Inflammatory macrophage (primary cell): Measurements from ENCODE around the gene EMILIN2.
"Not testable (repeated sequence)": the region's sequence is repeated elsewhere in the genome, so short reads cannot be mapped to it uniquely, and the experiment has no call there.

Experiments
- DNase-seq, 2 donors: peaks; one replicate each; pipeline ENCODE4 v3.0.0-alpha.2; 2020 to 2022
- total RNA-seq, 18 experiments: gene quantifications; one replicate each; lab custom pipeline; 2026; ENCODE audit warnings: mixed read lengths in 6 of 18, inconsistent platforms in 2 of 18; lab: John Stamatoyannopoulos, UW

Gene EMILIN2
- total RNA-seq = 445 to 762 (median 588) reads per million in 18 experiments

- DNase-seq = peak; percentile 93 to 94
Observed at GRCh38 chr18:2846636-2847316, at the start of gene EMILIN2. TSS of gene EMILIN2 (plus strand) at chr18:2847006. CDS start at chr18:2847189, 183 bp downstream.

GRCh38 chr18:2797951-2798350 lies 48.9 kb upstream of the EMILIN2 start:
- DNase-seq = no peak

- DNase-seq = no peak
Observed at GRCh38 chr18:2799369-2799768, 47.4 kb upstream of the EMILIN2 start.

DNA sequence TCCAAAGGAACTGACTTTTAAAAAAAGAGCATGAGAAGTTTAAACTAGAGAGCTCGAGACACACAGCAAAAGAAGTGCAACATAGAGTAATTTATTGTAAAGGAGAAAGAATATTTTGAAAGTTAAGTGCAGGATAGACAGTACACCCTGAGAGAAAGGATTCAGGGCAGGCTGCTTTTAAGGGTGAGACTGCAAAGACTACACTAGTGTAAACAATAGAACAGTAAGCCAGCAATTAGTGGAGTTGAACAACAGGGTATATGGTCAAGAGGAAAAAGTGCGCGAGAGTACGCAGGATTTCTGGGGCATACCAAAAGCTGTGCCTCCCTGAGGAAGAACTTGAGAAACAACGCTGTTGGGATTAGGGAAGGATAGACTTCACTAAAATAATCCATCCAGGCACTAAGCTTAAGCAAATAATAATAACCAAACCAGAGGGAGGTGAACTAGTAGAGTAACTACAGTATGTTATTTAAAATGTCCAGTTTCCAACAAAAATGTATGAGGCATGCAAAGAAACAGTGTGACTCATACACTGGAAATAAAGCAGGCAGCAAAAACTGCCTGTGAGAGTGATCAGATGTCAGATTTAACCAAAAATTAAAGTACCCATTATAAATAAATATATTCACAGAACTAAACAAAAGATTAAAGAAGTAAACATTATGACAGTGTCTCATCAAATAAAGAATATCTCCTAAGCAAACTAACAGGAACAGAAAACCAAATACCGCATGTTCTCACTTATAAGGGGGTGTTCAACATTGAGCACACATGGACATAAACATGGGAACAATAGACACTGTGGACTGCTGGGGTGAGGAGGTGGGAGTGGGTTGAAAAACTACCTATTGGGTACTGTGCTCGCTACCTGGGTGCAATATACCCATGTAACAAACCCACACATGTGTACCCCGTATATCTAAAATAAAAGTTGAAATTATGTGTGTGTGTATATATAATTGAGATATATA lies 40.5 kb upstream of the EMILIN2 start:
- no peak for DNase-seq

DNA sequence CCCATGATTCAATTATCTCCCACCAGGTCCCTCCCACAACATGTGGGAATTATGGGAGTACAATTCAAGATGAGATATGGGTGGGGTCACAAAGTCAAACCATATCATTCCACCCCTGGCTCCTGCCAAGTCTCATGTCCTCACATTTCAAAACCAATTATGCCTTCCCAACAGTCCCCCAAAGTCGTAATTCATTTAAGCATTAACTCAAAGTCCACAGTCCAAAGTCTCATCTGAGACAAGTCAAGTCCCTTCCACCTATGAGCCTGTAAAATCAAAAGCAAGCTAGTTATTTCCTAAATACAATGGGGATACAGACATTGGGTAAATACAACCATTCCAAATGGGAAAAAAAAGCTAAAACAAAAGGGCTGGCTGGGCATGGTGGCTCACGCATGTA lies 38.2 kb upstream of the EMILIN2 start:
- not testable (repeated sequence) for DNase-seq

GRCh38 chr18:2809666-2810183 lies 37.1 kb upstream of the EMILIN2 start:
- not testable (repeated sequence) for DNase-seq

- DNase-seq = no peak
Observed at GRCh38 chr18:2811416-2811815, 35.4 kb upstream of the EMILIN2 start.

DNA sequence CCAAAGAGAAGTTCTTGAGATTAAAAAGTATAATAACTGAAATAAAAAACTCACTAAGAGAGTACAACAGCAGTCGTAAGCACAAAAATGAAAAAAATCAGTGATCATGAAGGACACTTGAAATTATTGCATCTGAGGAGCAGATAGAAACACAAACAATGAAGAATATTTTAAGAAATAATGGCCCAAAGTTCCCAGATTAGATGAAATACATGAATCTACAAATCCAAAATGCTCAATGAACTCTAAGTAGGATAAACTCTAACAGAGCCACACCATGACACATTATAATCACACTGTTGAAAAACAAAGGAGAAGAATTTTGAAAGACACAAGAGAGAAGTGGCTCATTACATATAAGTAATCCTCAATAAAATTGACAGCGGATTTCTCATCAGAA lies 31.9 kb upstream of the EMILIN2 start:
- no peak for DNase-seq

DNA sequence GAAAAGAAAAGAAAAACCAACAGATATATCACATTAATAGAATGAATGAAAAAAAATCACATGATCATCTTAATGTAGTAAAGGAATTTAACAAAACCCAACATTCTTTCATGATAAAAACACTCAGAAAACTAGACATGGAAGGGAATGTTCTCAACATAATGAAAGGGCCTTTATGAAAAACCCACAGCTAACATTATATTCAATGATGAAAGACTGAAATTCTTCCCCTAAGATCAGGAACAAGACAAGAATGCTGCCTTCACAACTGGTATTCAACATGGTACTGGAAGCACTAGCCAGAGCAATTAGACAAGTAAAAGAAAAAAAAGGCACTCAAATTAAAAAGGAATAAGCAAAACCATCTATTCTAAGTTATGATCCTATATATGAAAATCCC lies 28.5 kb upstream of the EMILIN2 start:
- DNase-seq = no peak

- DNase-seq = no peak
Observed at GRCh38 chr18:2821695-2822094, 25.1 kb upstream of the EMILIN2 start.

DNA sequence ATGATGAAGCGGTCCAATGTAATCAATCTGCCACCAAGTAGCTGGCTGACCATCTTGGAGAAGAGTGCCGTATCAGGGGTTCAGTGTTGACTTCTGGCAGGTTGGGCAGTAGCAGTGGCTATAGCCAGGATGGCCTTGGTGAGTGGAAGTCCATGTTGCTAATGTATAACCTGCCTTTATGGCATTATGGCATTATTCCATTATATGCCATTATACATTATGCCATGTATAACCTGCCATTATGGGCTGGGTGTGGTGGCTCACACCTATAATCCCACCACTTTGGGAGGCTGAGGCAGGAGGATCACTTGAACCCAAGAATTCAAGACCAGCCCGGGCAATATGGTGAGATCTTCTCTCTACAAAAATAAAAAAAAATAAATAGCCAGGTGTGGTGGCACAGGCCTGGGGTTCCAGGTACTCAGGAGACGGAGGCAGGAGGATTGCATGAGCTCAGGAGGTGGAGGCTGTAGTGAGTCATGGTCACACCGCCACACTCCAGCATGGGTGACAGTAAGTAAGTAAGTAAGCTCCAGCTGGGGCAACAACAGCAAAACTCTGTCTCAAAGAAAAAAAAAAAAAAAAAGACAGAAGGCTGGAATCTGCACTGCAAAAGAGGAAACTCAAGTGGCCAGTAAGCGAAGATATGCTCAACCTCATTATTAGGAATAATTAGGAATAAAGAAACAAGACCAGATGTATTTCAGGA lies 24.4 kb upstream of the EMILIN2 start:
- DNase-seq = peak; percentile 48 to 64

DNA sequence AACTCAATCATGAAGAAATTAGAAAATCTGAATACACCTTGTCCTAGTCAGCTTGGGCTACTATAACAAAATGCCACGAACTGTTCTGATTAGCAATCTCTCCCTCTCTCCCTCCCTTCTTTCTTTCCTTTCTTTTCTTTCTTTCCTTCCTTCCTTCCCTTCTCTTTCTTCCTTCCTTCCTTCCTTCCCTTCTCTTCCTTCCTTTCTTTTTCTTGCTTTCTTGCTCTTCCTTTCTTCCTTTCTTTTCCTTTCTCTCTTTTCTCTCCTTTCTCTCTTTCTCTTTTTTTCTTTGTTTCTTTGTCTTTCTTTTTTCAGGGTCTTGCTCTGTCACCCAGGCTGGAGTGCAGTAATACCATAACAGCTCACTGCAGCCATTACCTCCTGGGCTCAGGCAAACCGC lies 23.6 kb upstream of the EMILIN2 start:
- no peak for DNase-seq

DNA sequence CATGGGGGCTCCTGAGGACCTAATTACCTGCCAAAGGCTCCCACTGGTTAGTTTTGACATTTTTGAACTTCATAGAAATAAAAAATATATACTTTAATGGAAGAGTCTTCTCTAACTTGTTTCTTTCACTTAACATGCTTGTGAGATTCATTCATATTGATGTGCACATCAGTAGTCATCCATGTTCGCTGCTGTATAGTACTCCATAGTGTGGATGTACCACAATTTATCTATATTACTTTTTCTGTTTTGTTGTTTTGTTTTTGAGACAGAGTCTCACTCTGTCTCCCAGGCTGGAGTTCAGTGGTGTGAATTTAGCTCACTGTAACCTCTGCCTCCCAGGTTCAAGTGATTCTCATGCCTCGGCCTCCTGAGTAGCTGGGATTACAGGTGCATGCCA lies 22.8 kb upstream of the EMILIN2 start:
- DNase-seq = no peak

- peak; percentile 23 to 26 for DNase-seq
Observed at GRCh38 chr18:2824865-2825264, 21.9 kb upstream of the EMILIN2 start.

DNA sequence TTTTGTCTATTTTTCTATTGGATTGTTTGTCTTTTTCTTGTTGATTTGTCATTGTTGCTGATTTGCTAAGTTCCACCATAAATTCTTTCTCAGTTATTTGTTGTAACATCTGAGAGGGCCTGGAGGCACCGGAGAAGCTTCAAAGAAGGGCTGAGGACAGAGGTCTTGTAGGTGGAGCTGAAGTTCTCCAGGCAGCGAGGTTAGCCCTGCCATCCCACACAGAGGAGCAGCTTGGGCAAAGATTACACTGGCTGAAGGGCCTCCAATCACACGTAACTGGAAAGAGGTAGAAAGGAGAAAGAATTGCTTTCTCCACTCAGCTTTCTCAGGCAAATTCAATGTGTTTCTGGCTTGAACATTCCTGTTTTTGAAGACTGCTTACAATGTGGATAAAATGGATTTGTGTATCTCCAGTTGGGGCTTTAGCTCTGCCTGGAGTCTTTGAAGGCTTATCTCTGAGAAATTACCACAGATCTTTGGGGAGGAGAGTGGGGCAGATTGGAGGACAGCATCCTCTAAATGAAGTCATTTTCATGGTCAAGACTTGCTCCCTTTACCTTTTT lies 21.1 kb upstream of the EMILIN2 start:
- peak in 1 of 2 donors; percentile 18 for DNase-seq

DNA sequence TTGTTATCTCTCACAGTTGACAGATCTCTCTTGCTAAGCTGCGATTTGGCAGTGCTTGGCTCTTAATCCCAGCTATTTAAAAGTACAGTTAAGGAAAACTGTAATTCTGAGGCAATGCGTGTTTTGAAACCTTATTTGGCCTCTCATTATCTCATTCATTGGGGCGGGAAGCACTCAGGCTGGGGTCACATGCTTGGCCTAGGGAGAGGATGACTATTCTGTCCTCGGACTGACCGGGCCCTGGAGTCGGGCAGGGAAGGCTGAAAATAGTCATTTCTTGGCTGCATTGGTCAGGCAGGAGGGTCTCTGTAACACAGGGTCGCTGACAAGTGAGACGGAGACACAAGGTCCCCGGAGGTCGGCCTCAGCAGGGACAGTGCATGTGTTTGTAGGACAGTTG lies 20.2 kb upstream of the EMILIN2 start:
- DNase-seq = peak; percentile 36 to 58

DNA sequence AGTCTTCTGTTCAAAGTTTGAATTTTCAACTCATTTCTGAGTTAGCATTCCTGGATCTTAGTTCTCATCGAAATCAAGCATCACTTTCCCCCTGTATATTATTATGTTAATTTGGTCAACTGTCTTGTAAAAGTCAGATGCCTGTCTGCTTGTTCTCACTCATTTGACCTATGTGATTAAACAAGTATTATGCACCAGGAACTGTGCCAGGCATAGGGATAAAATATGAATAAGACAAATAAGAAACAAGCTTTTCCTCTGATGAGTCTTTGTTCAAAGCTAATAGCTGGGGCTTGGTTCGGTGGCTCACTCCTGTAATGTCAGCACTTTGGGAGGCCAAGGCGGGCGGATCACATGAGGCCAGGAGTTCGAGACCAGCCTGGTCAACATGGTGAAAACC lies 19.7 kb upstream of the EMILIN2 start:
- DNase-seq = no peak

- DNase-seq = not testable (repeated sequence)
Observed at GRCh38 chr18:2836118-2836517, 10.7 kb upstream of the EMILIN2 start.

DNA sequence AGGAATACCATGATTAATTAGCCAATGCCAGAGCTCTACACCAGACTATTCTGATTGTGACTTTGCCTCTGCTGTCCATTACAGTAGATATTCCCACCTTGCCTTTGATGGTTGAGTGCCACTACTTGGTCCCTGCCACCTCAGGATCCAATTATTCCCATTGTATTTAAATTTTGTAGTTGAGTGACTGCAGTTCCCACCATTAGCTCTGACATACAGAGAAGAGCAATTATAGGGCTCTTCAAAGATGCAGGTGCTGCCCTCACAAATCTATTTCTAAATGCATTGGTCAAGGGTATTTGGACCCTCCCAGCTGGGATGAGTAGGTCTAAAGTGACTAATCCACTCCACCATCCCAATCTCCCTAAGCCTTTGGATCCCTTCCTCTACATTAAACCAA lies 9.5 kb upstream of the EMILIN2 start:
- not testable (repeated sequence) for DNase-seq

- no peak for DNase-seq
Observed at GRCh38 chr18:2839202-2839601, 7.6 kb upstream of the EMILIN2 start.

DNA sequence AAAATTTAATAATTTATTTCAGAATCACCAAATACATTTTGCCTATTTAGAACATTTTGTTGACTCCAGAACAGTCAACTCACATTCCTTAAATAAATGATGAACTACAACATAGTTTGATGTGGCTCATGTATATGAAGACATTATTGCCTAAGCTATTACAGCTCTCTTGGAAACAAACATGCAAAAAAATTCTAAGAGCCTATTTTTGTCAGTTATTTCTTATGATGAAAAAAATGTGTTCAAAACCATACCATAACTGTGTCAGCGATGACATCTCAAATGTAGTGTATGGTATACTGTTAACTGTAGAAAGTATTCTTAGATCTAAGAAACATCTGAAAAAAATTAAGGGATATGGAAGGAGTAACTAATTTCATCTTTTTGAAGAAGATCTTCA lies 6.3 kb upstream of the EMILIN2 start:
- no peak for DNase-seq

- peak; percentile 82 to 83 for DNase-seq
Observed at GRCh38 chr18:2843146-2843545, 3.7 kb upstream of the EMILIN2 start.
